Esophagus muscularis mucosa (tissue), 4 donors: ENCODE measurements around the gene ACTL8. TPM values are rescaled to one million over a fixed set of nuclear protein-coding genes. Genes with fewer than 3 reads are reported as not detected.

Experiments used
- DNase-seq: peaks from one replicate; pipeline ENCODE4 v3.0.0-alpha.2; 2017; ENCODE audit errors: extremely low spot score
- H3K27ac ChIP-seq, 4 donors: fragments of 200-600 bp; sonication (generic); replicated peaks in 1 of 4; 1 replicate in 3 of 4; 2 replicates in 1 of 4; pipeline ENCODE4 v1.5.1; 2016 to 2019; ENCODE audit warnings: mild to moderate bottlenecking in 1 of 4
- H3K27me3 ChIP-seq, 4 donors: fragments of 200-600 bp; sonication (generic); one replicate each; pipeline versions ENCODE4 v1.5.1 to v1.6.0; 2016 to 2019
- H3K36me3 ChIP-seq, 4 donors: fragments of 200-600 bp; sonication (generic); one replicate each; pipeline ENCODE4 v1.5.1; 2016 to 2019
- H3K4me1 ChIP-seq, 4 donors: fragments of 200-600 bp; sonication (generic); one replicate each; pipeline ENCODE4 v1.5.1; 2016 to 2019
- H3K4me3 ChIP-seq, 4 donors: fragments of 200-600 bp; sonication (generic); 1 replicate in 2 of 4; 2 replicates in 2 of 4; pipeline ENCODE4 v1.5.1; 2016 to 2019; ENCODE audit warnings: mild to moderate bottlenecking in 4 of 4, moderate library complexity in 1 of 4
- H3K9me3 ChIP-seq, 4 donors: fragments of 200-600 bp; sonication (generic); 1 replicate in 3 of 4; 2 replicates in 1 of 4; pipeline ENCODE4 v1.5.1; 2016 to 2019
- CTCF ChIP-seq, 3 experiments: fragments of 200-600 bp in 2 of 3; fragments of 450-650 bp in 1 of 3; sonication (generic) in 2 of 3; IDR thresholded peaks; one replicate each; pipeline ENCODE4 v1.5.1; 2017 to 2019; ENCODE audit warnings: antibody characterized with exemption in 3 of 3, mild to moderate bottlenecking in 2 of 3, moderate library complexity in 1 of 3
- EP300 ChIP-seq: sonication (generic); formaldehyde crosslinking; IDR thresholded peaks from one replicate; pipeline ENCODE4 v1.6.1; 2017; ENCODE audit warnings: antibody characterized with exemption
- POLR2A ChIP-seq: fragments of 450-650 bp; IDR thresholded peaks from one replicate; pipeline ENCODE4 v1.6.1; 2017; ENCODE audit warnings: antibody characterized with exemption, moderate library complexity, mild to moderate bottlenecking, low read depth
- POLR2AphosphoS5 ChIP-seq, 2 donors: sonication (generic); formaldehyde crosslinking; IDR thresholded peaks; one replicate each; pipeline ENCODE4 v1.6.1; 2017; ENCODE audit warnings: antibody characterized with exemption in 2 of 2
- whole genome bisulfite sequencing: methylation state at CpG from one replicate; pipeline ENCODE4 v1.1.5; 2018; 5-methylcytosine and 5-hydroxymethylcytosine counted together
- intact Hi-C: fragments of 100-400 bp; cut with DNase I; formaldehyde crosslinking; loops from one replicate; pipeline ENCODE4 v1.15.1; 2023
- total RNA-seq, 4 donors: library from RNA; depleted of rRNA; stranded (reverse); fragments of >200 nt; gene quantifications; one replicate each; pipeline versions ENCODE4 v1.1.0 to v1.2.1, GENCODE V29; 2016

The ACTL8 gene
- total RNA-seq, 4 donors from 2014 or later: not detected

DNA sequence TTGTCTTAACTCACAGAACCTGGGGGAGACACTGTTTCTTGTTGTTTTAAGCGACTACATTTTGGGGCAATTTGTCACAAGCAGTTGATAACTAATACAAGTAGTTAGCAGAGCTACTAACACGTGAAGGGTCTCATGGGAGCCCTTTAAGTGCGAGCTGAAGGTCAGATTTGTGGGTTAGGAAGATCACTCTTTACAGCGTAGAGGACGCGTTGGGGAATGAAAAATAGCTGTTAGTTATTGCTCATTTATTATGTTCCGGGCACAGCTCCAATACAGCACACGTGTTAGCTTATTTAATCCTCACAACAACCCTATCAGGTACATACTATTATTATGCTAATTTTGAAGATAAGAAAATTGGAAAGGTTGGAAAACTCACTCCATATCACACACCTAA, 95.9 kb downstream of the ACTL8 start:
- Histone ChIP-seq H3K27me3 (peaks cover 0 to 48% (median 0%) of the 10 kb centered on the region in 4 donors), H3K36me3 (no peaks in the 10 kb centered on the region), H3K27ac (no peak overlapping the region), H3K4me1 (no peaks in the 10 kb centered on the region), H3K9me3 (peaks cover 0 to 3% (median 0%) of the 10 kb centered on the region in 4 donors), H3K4me3 (no peak overlapping the region)
- no peak for DNase-seq
- TF ChIP-seq CTCF (IDR thresholded peaks at IDR 0.05) (no peak), POLR2A (no peak), EP300 (no peak), POLR2AphosphoS5 (IDR thresholded peaks at IDR 0.05) (no peak)
- WGBS: 63% methylated on average over 8 of the region's 8 CpGs
- intact Hi-C loops: no loop called here

GRCh38 chr1:17852383-17852782, 97.2 kb downstream of the ACTL8 start:
- no peak for DNase-seq
- intact Hi-C loops: no loop called here

GRCh38 chr1:17853241-17853935, 98.3 kb downstream of the ACTL8 start:
- TF ChIP-seq EP300 (no peak), POLR2AphosphoS5 (IDR thresholded peaks at IDR 0.05) (no peak), POLR2A (no peak), CTCF (IDR thresholded peaks at IDR 0.05) (no peak)
- H3K36me3 ChIP-seq: no peaks in the 10 kb centered on the region
- no peak overlapping the region for H3K4me3 ChIP-seq
- DNase-seq: no peak
- no peaks in the 10 kb centered on the region for H3K4me1 ChIP-seq
- no peaks in the 10 kb centered on the region for H3K9me3 ChIP-seq
- peaks cover 0 to 41% (median 0%) of the 10 kb centered on the region in 4 donors for H3K27me3 ChIP-seq
- no peak overlapping the region for H3K27ac ChIP-seq
- intact Hi-C loops: no loop called here
- WGBS: 86% methylated on average over 11 of the region's 11 CpGs

More at GRCh38 chr1:17852383-17852782, 97.2 kb downstream of the ACTL8 start:
- Histone ChIP-seq H3K27ac (no peak overlapping the region), H3K36me3 (no peaks in the 10 kb centered on the region), H3K4me1 (no peaks in the 10 kb centered on the region), H3K27me3 (peaks cover 0 to 42% (median 0%) of the 10 kb centered on the region in 4 donors), H3K9me3 (peaks cover 0 to 3% (median 0%) of the 10 kb centered on the region in 4 donors), H3K4me3 (no peak overlapping the region)
- 83% methylated on average over 5 of the region's 5 CpGs for WGBS
- TF ChIP-seq POLR2A (no peak), CTCF (IDR thresholded peaks at IDR 0.05) (no peak), EP300 (no peak), POLR2AphosphoS5 (IDR thresholded peaks at IDR 0.05) (no peak)

DNA sequence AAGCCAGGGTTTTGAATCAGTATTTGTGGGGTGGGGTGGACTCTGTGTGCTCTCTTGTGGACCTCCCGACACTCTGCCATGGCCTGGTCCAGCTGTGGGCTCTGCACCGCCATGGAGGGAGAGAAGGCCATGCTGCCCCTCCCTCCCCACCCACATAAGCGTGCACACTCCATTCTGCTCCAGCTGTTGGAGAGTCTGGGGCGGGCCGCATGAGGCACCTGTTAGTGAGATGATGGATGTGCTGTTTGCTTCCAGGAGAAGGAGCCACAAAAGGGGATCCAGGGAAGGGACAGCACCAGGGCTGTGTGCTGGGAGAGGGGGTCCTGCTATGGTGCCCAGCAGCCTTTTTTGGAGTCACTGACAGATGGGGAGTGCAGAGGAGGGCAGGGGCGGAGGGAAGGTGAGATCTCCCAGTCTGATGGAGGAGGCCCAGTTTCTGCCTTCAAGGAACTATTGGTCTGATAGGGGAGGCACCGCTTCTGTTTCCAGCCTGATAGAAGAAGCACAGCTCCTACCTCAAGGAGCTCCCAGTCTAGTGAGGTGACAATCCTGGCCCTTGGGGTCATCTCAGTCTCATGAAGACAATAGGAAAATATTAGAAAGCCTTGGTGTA, 101.5 kb downstream of the ACTL8 start:
- Histone ChIP-seq H3K27me3 (peaks cover 0 to 59% (median 0%) of the 10 kb centered on the region in 4 donors), H3K36me3 (no peaks in the 10 kb centered on the region), H3K9me3 (no peaks in the 10 kb centered on the region), H3K27ac (no peak overlapping the region), H3K4me1 (no peaks in the 10 kb centered on the region), H3K4me3 (no peak overlapping the region)
- 68% methylated on average over 6 of the region's 7 CpGs for WGBS
- no peak for DNase-seq
- TF ChIP-seq EP300 (no peak), POLR2AphosphoS5 (IDR thresholded peaks at IDR 0.05) (no peak), POLR2A (no peak), CTCF (IDR thresholded peaks at IDR 0.05) (no peak)
- intact Hi-C loops: no loop called here
